ENCODE measurements around the gene CFAP46.

DNA sequence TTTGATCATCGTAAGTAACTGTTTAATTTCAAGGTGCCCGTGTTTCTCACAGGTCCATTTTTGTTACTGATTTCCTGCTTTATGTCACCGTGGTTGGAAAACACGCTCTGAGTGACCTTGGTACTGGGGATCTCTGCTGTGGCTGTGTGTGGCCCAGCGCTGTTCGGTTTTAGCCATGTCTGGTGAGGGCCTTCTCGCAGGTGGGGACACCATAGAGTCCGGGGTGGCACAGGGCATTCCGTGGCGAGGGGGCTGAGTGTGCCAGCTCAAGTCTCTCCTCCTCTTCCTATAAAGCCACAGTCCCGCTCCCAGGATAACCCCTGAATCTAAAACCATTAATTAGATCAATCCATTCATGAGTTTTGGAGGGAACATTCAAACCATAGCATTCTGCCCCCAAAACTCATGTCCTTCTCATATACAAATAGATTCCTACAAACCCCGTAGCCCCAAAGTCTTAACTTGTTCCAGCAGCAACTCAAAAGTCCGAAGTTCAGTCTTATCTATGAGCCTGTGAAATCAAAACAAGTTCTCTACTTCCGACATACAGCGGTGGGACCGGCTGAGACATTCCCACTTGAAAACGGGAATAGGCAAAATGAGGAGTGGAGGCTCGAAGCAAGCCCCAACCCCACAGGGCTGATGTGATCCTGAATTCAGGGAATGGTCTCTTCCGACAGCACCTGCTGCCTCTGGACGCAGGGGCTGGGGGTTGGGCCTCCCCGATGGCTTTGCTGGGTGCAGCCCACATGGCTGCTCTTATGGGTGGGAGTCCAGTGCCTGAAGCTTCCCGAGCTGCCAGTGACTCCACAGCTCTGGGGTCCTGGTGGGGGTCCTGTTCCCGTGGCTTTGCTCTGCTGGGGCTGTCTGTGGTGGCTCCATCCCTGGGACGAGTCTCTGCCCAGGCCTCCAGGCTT is 101.4 kb downstream of the CFAP46 start:
- TF ChIP-seq, protein P1, sequence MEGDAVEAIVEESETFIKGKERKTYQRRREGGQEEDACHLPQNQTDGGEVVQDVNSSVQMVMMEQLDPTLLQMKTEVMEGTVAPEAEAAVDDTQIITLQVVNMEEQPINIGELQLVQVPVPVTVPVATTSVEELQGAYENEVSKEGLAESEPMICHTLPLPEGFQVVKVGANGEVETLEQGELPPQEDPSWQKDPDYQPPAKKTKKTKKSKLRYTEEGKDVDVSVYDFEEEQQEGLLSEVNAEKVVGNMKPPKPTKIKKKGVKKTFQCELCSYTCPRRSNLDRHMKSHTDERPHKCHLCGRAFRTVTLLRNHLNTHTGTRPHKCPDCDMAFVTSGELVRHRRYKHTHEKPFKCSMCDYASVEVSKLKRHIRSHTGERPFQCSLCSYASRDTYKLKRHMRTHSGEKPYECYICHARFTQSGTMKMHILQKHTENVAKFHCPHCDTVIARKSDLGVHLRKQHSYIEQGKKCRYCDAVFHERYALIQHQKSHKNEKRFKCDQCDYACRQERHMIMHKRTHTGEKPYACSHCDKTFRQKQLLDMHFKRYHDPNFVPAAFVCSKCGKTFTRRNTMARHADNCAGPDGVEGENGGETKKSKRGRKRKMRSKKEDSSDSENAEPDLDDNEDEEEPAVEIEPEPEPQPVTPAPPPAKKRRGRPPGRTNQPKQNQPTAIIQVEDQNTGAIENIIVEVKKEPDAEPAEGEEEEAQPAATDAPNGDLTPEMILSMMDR (IDR thresholded peaks at IDR 0.05 in 8 of 11, conservative IDR thresholded peaks at IDR 0.05 in 3 of 11) = no peak
- no peak for TF ChIP-seq POLR2A (IDR thresholded peaks at IDR 0.05)

Measured in spleen (tissue), 7 donors.